ENCODE data around the gene NME1. TPM values are rescaled to one million over a fixed set of nuclear protein-coding genes. Genes with fewer than 3 reads are reported as not detected.

Gene NME1
- total RNA-seq, 1 experiment from 2014 or later = 314 TPM

- no peaks in the 10 kb centered on the region for H3K9me3 ChIP-seq (replicated peaks)
- no peak overlapping the region for H3K4me3 ChIP-seq
- no peaks in the 10 kb centered on the region for H3K27me3 ChIP-seq (replicated peaks)
- DNase-seq (ENCODE audit: low read depth in 1 of 2, low spot score in 2 of 2) = no peak
- peaks cover 35% of the 10 kb centered on the region for H3K36me3 ChIP-seq
- H3K27ac ChIP-seq = no peak overlapping the region
- no peaks in the 10 kb centered on the region for H3K4me1 ChIP-seq (replicated peaks)
These were observed 35.8 kb downstream of the NME1 start for GRCh38 chr17:51189162-51189561.

- Histone ChIP-seq H3K9me3 (replicated peaks) (no peaks in the 10 kb centered on the region), H3K27me3 (replicated peaks) (no peaks in the 10 kb centered on the region), H3K4me3 (no peak overlapping the region), H3K27ac (no peak overlapping the region), H3K36me3 (peaks cover 35% of the 10 kb centered on the region), H3K4me1 (replicated peaks) (no peaks in the 10 kb centered on the region)
- no peak for DNase-seq (ENCODE audit: low read depth in 1 of 2, low spot score in 2 of 2)
These were observed 36.3 kb downstream of the NME1 start for GRCh38 chr17:51189628-51190027.

GRCh38 chr17:51191895-51192294 lies 38.5 kb downstream of the NME1 start:
- Histone ChIP-seq H3K4me1 (replicated peaks) (no peaks in the 10 kb centered on the region), H3K27ac (no peak overlapping the region), H3K36me3 (peaks cover 31% of the 10 kb centered on the region), H3K9me3 (replicated peaks) (no peaks in the 10 kb centered on the region), H3K4me3 (no peak overlapping the region), H3K27me3 (replicated peaks) (no peaks in the 10 kb centered on the region)
- DNase-seq (ENCODE audit: low read depth in 1 of 2, low spot score in 2 of 2) = no peak

GRCh38 chr17:51197754-51198153 lies 44.4 kb downstream of the NME1 start:
- no peaks in the 10 kb centered on the region for H3K4me1 ChIP-seq (replicated peaks)
- H3K27me3 ChIP-seq (replicated peaks) = no peaks in the 10 kb centered on the region
- H3K4me3 ChIP-seq = no peak overlapping the region
- no peak overlapping the region for H3K27ac ChIP-seq
- H3K9me3 ChIP-seq (replicated peaks) = no peaks in the 10 kb centered on the region
- H3K36me3 ChIP-seq = peaks cover 46% of the 10 kb centered on the region
- DNase-seq (ENCODE audit: low read depth in 1 of 2, low spot score in 2 of 2) = no peak

GRCh38 chr17:51200295-51200694 lies 46.9 kb downstream of the NME1 start:
- H3K36me3 ChIP-seq = peaks cover 58% of the 10 kb centered on the region
- no peak overlapping the region for H3K27ac ChIP-seq
- no peak overlapping the region for H3K4me3 ChIP-seq

GRCh38 chr17:51200846-51201245 lies 47.5 kb downstream of the NME1 start:
- Histone ChIP-seq H3K27ac (no peak overlapping the region), H3K4me1 (replicated peaks) (no peaks in the 10 kb centered on the region), H3K9me3 (replicated peaks) (no peaks in the 10 kb centered on the region), H3K4me3 (no peak overlapping the region), H3K36me3 (peaks cover 64% of the 10 kb centered on the region), H3K27me3 (replicated peaks) (no peaks in the 10 kb centered on the region)
- DNase-seq (ENCODE audit: low read depth in 1 of 2, low spot score in 2 of 2) = no peak

More at GRCh38 chr17:51200295-51200694, 46.9 kb downstream of the NME1 start:
- H3K27me3 ChIP-seq (replicated peaks) = no peaks in the 10 kb centered on the region
- no peaks in the 10 kb centered on the region for H3K4me1 ChIP-seq (replicated peaks)
- no peaks in the 10 kb centered on the region for H3K9me3 ChIP-seq (replicated peaks)
- no peak for DNase-seq (ENCODE audit: low read depth in 1 of 2, low spot score in 2 of 2)

GRCh38 chr17:51203838-51204237 lies 50.5 kb downstream of the NME1 start:
- no peak overlapping the region for H3K27ac ChIP-seq

More at GRCh38 chr17:51203838-51204237, 50.5 kb downstream of the NME1 start:
- H3K36me3 ChIP-seq = peaks cover 64% of the 10 kb centered on the region
- DNase-seq (ENCODE audit: low read depth in 1 of 2, low spot score in 2 of 2) = no peak
- no peaks in the 10 kb centered on the region for H3K9me3 ChIP-seq (replicated peaks)
- no peaks in the 10 kb centered on the region for H3K27me3 ChIP-seq (replicated peaks)
- no peaks in the 10 kb centered on the region for H3K4me1 ChIP-seq (replicated peaks)
- no peak overlapping the region for H3K4me3 ChIP-seq

Other genes with a start within 250 kb of the NME1 start
- gene SPAG9, start 32.7 kb upstream of the NME1 start, total RNA-seq (2014; rRNA removed; shearing (Covaris generic)) = 101 and 138 TPM in 2 replicates
- gene NME2, start 12.9 kb downstream of the NME1 start, total RNA-seq (2014; rRNA removed; shearing (Covaris generic)) = 970 and 1,165 TPM in 2 replicates
- 7.4 and 11.3 TPM in 2 replicates for gene MBTD1, start 106.5 kb downstream of the NME1 start, total RNA-seq (2014; rRNA removed; shearing (Covaris generic))
- 90.7 and 95.1 TPM in 2 replicates for gene UTP18, start 107.0 kb downstream of the NME1 start, total RNA-seq (2014; rRNA removed; shearing (Covaris generic))

Measured in SJSA1 (cell line).